GM18508 (cell line): ENCODE results near the gene HELZ.
"Not testable (repeated sequence)": the region's sequence is repeated elsewhere in the genome, so short reads cannot be mapped to it uniquely, and the experiment has no call there.

Experiments
- ATAC-seq: cut with Tn5 transposase; IDR thresholded peaks from one replicate; pipeline ENCODE4 v1.9.1; 2021; ENCODE audit warnings: moderate number of reproducible peaks; ENCODE audit not compliant: insufficient read depth, unreplicated experiment

HELZ gene

GRCh38 chr17:67095803-67096202, 149.2 kb downstream of the HELZ start:
- ATAC-seq, result no peak

- not testable (repeated sequence) for ATAC-seq
Measured at GRCh38 chr17:67095291-67095690, 149.7 kb downstream of the HELZ start.

GRCh38 chr17:67093348-67093747, 151.6 kb downstream of the HELZ start:
- ATAC-seq, result no peak

GRCh38 chr17:67092710-67093109, 152.3 kb downstream of the HELZ start:
- ATAC-seq, result not testable (repeated sequence)

GRCh38 chr17:67092291-67092690, 152.7 kb downstream of the HELZ start:
- no peak for ATAC-seq

- no peak for ATAC-seq
Measured at GRCh38 chr17:67090341-67090740, 154.7 kb downstream of the HELZ start.

GRCh38 chr17:67088639-67089038, 156.4 kb downstream of the HELZ start:
- ATAC-seq, result no peak

GRCh38 chr17:67085406-67085805, 159.6 kb downstream of the HELZ start:
- ATAC-seq, result no peak

GRCh38 chr17:67082107-67082506, 162.9 kb downstream of the HELZ start:
- ATAC-seq, result peak; percentile 55

GRCh38 chr17:67080804-67081203, 164.2 kb downstream of the HELZ start:
- no peak for ATAC-seq

- ATAC-seq, result no peak
Measured at GRCh38 chr17:67079491-67079890, 165.5 kb downstream of the HELZ start.

- ATAC-seq, result no peak
Measured at GRCh38 chr17:67078292-67078691, 166.7 kb downstream of the HELZ start.

- no peak for ATAC-seq
Measured at GRCh38 chr17:67076290-67076689, 168.7 kb downstream of the HELZ start.

GRCh38 chr17:67074781-67075180, 170.2 kb downstream of the HELZ start:
- no peak for ATAC-seq

GRCh38 chr17:67072885-67073284, 172.1 kb downstream of the HELZ start:
- ATAC-seq, result no peak

- no peak for ATAC-seq
Measured at GRCh38 chr17:67071595-67071994, 173.4 kb downstream of the HELZ start.

- no peak for ATAC-seq
Measured at GRCh38 chr17:67069603-67070136, 175.3 kb downstream of the HELZ start.

GRCh38 chr17:67068999-67069398, 176.0 kb downstream of the HELZ start:
- ATAC-seq, result no peak

GRCh38 chr17:67067571-67068482, 177.2 kb downstream of the HELZ start:
- no peak for ATAC-seq

- ATAC-seq, result no peak
Measured at GRCh38 chr17:67066717-67067116, 178.3 kb downstream of the HELZ start.

GRCh38 chr17:67063141-67063540, 181.9 kb downstream of the HELZ start:
- ATAC-seq, result no peak

GRCh38 chr17:67059372-67059771, 185.6 kb downstream of the HELZ start:
- no peak for ATAC-seq
